HepG2 (cell line): ENCODE measurements around the gene MACROD2. TPM values are rescaled to one million over a fixed set of nuclear protein-coding genes. Genes with fewer than 3 reads are reported as not detected.
"Not testable (repeated sequence)": the region's sequence is repeated elsewhere in the genome, so short reads cannot be mapped to it uniquely, and the experiment has no call there.

Experiments used
- ATAC-seq: fragments of 200-7000 bp; cut with Tn5 transposase; 3 replicates; pipeline ENCODE4 v1.9.1; 2020; ENCODE audit warnings: mild to moderate bottlenecking, moderate library complexity
- BruUV-seq: library from RNA; stranded (reverse); fragments of 400-500 nt; replicated peaks from 2 replicates; lab custom pipeline; 2021; lab: Mats Ljungman, UMichigan
- CTCF ChIA-PET: fragments of 300-600 bp; formaldehyde crosslinking; extraction: SDS; loops from one replicate; lab custom pipeline; 2021; ENCODE audit warnings: low total read pairs, inconsistent platforms, low intra/inter-chr PET ratio; lab: Yijun Ruan, JAX
- POLR2A ChIA-PET: fragments of 350-600 bp; sonication (Branson Sonifier 250); formaldehyde crosslinking; loops from one replicate; lab custom pipeline; 2020; ENCODE audit warnings: antibody characterized with exemption, inconsistent platforms; lab: Yijun Ruan, JAX
- DNase-seq: peaks from one replicate; pipeline ENCODE4 v3.0.0-alpha.2; 2015; ENCODE audit warnings: low spot score
- FAIRE-seq: peaks from 3 replicates; lab custom pipeline; 2011; peaks lifted over from hg19 to GRCh38; lab: Jason Lieb, UNC
- H2AFZ ChIP-seq: one replicate; pipeline ENCODE4 v1.6.1; 2011; ENCODE audit warnings: low read length, inconsistent platforms
- H3K27ac ChIP-seq: fragments of 300-600 bp; 3 replicates; pipeline ENCODE4 v1.8.0; 2011; ENCODE audit warnings: mixed run types, mild to moderate bottlenecking, mixed read lengths, low read length, inconsistent platforms; ENCODE audit not compliant: insufficient read depth; ENCODE audit errors: extremely low read length
- H3K27me3 ChIP-seq, 2 experiments: fragments of 200-600 bp in 1 of 2; 2 replicates in 1 of 2; 3 replicates in 1 of 2; pipeline versions ENCODE4 v1.6.0 to v1.8.0; 2011; ENCODE audit warnings: low read length in 2 of 2, mild to moderate bottlenecking in 2 of 2, moderate library complexity in 2 of 2, inconsistent platforms in 1 of 2; ENCODE audit not compliant: insufficient read depth in 2 of 2, control insufficient read depth in 1 of 2
- H3K36me3 ChIP-seq, 2 experiments: fragments of 200-600 bp in 1 of 2; replicated peaks in 1 of 2; 2 replicates in 1 of 2; 3 replicates in 1 of 2; pipeline versions ENCODE4 v1.5.1 to v1.8.0; 2011; ENCODE audit warnings: low read length in 2 of 2, inconsistent platforms in 1 of 2; ENCODE audit not compliant: insufficient read depth in 2 of 2, control insufficient read depth in 1 of 2
- H3K4me1 ChIP-seq: 2 replicates; pipeline ENCODE4 v1.5.1; 2012; ENCODE audit warnings: low read length, inconsistent platforms; ENCODE audit not compliant: insufficient read depth
- H3K4me2 ChIP-seq: 2 replicates; pipeline ENCODE4 v1.6.0; 2011; ENCODE audit warnings: low read depth, low read length, inconsistent platforms
- H3K4me3 ChIP-seq, 3 experiments: fragments of 200-600 bp in 1 of 3; sonication (generic), shearing (Covaris generic) in 1 of 3; replicated peaks in 1 of 3; 2 replicates each; pipeline ENCODE4 v1.5.1; 2011 to 2016; ENCODE audit warnings: low read length in 3 of 3, inconsistent platforms in 2 of 3, low read depth in 2 of 3, mild to moderate bottlenecking in 2 of 3, control low read depth in 1 of 3, mixed read lengths in 1 of 3; ENCODE audit not compliant: insufficient read depth in 1 of 3
- H3K79me2 ChIP-seq: one replicate; pipeline ENCODE4 v1.6.1; 2011; ENCODE audit warnings: low read length, inconsistent platforms; ENCODE audit not compliant: insufficient read depth
- H3K9ac ChIP-seq: 2 replicates; pipeline ENCODE4 v1.6.0; 2011; ENCODE audit warnings: mild to moderate bottlenecking, low read depth, low read length, inconsistent platforms; ENCODE audit not compliant: insufficient read depth
- H3K9me3 ChIP-seq: 2 replicates; pipeline ENCODE4 v1.5.1; 2012; ENCODE audit warnings: mild to moderate bottlenecking, low read length
- H4K20me1 ChIP-seq: 2 replicates; pipeline ENCODE4 v1.6.0; 2011; ENCODE audit warnings: inconsistent platforms, mild to moderate bottlenecking, low read length, moderate library complexity; ENCODE audit not compliant: insufficient read depth
- ARID5B ChIP-seq: IDR thresholded peaks from 2 replicates; pipeline ENCODE4 v1.4.0; 2020; ENCODE audit warnings: mild to moderate bottlenecking, missing genetic modification reagents
- CEBPG ChIP-seq: IDR thresholded peaks from 2 replicates; pipeline ENCODE4 v1.6.1; 2016
- ELF1 ChIP-seq: sonication (generic); formaldehyde crosslinking; IDR thresholded peaks from 2 replicates; pipeline ENCODE4 v1.4.0; 2020; ENCODE audit warnings: missing genetic modification reagents
- FOXC1 ChIP-seq: sonication (generic); formaldehyde crosslinking; IDR thresholded peaks from 2 replicates; pipeline ENCODE4 v1.8.0; 2022; ENCODE audit warnings: mild to moderate bottlenecking, missing genetic modification reagents, borderline replicate concordance
- FOXP1 ChIP-seq, 2 experiments: fragments of 450-650 bp in 1 of 2; IDR thresholded peaks; 2 replicates each; pipeline ENCODE4 v1.6.1; 2017 to 2018; ENCODE audit warnings: antibody characterized with exemption in 1 of 2
- GABPB1 ChIP-seq: IDR thresholded peaks from 2 replicates; pipeline ENCODE4 v1.6.1; 2016; ENCODE audit warnings: mild to moderate bottlenecking, missing genetic modification reagents, moderate library complexity, missing compliant biosample characterization
- JUNB ChIP-seq: sonication (generic); formaldehyde crosslinking; IDR thresholded peaks from 2 replicates; pipeline ENCODE4 v1.8.0; 2022; ENCODE audit warnings: missing genetic modification reagents, mild to moderate bottlenecking, borderline replicate concordance
- NPAS2 ChIP-seq: sonication (generic); formaldehyde crosslinking; IDR thresholded peaks from 2 replicates; pipeline ENCODE4 v1.8.0; 2022; ENCODE audit warnings: mild to moderate bottlenecking, missing genetic modification reagents, borderline replicate concordance
- NRL ChIP-seq: sonication (generic); formaldehyde crosslinking; IDR thresholded peaks from 2 replicates; pipeline ENCODE4 v1.5.0; 2020; ENCODE audit warnings: missing genetic modification reagents, mild to moderate bottlenecking, moderate library complexity, borderline replicate concordance
- PATZ1 ChIP-seq: sonication (generic); formaldehyde crosslinking; IDR thresholded peaks from 2 replicates; pipeline ENCODE4 v1.4.0; 2020; ENCODE audit warnings: missing genetic modification reagents
- POGZ ChIP-seq: sonication (generic); formaldehyde crosslinking; IDR thresholded peaks from 2 replicates; pipeline ENCODE4 v1.4.0; 2020; ENCODE audit warnings: mild to moderate bottlenecking, missing genetic modification reagents
- SP5 ChIP-seq: IDR thresholded peaks from 2 replicates; pipeline ENCODE4 v1.6.1; 2016; ENCODE audit warnings: low read depth, borderline replicate concordance
- ZBTB7B ChIP-seq: sonication (generic); formaldehyde crosslinking; IDR thresholded peaks from 2 replicates; pipeline ENCODE4 v1.4.0; 2020; ENCODE audit warnings: missing genetic modification reagents
- ZNF180 ChIP-seq: sonication (generic); formaldehyde crosslinking; IDR thresholded peaks from 2 replicates; pipeline ENCODE4 v1.4.0; 2020; ENCODE audit warnings: low read depth, missing genetic modification reagents, borderline replicate concordance
- ZNF253 ChIP-seq: sonication (generic); formaldehyde crosslinking; IDR thresholded peaks from 2 replicates; pipeline ENCODE4 v1.8.0; 2022; ENCODE audit warnings: mild to moderate bottlenecking, missing genetic modification reagents, borderline replicate concordance
- ZNF512 ChIP-seq: sonication (generic); formaldehyde crosslinking; IDR thresholded peaks from 2 replicates; pipeline ENCODE4 v1.4.0; 2020; ENCODE audit warnings: mild to moderate bottlenecking, missing genetic modification reagents
- ZNF670 ChIP-seq: sonication (generic); formaldehyde crosslinking; IDR thresholded peaks from 2 replicates; pipeline ENCODE4 v1.8.0; 2022; ENCODE audit warnings: mild to moderate bottlenecking, missing genetic modification reagents, borderline replicate concordance
- WGBS: methylation state at CpG from one replicate; pipeline ENCODE4 v1.1.6; 2017; ENCODE audit warnings: low lambda C conversion rate; 5-methylcytosine and 5-hydroxymethylcytosine counted together
- in situ Hi-C: cut with HindIII; loops from 2 replicates; pipeline ENCODE4 v1.10.0; 2017; ENCODE audit warnings: low pct_unique_long_range_greater_than_20kb; ENCODE audit not compliant: extremely low pct_ligation_motif_present
- intact Hi-C: fragments of 100-400 bp; cut with micrococcal nuclease; formaldehyde crosslinking; loops from one replicate; pipeline ENCODE4 v1.10.0; 2022; ENCODE audit not compliant: unreplicated experiment
- polyA plus RNA-seq, 8 experiments: library from polyadenylated mRNA; depleted of rRNA in 3 of 8; stranded (reverse) in 7 of 8; unstranded in 1 of 8; fragments of >200 nt; fragmentation: Illumina TruSeq in 4 of 8; extraction: Trizol in 4 of 8; gene quantifications; 2 replicates each; pipeline versions ENCODE4 v1.2.1 to v1.2.3, GENCODE V29; 2011 to 2016; ENCODE audit warnings: low read depth in 4 of 8, missing spikeins in 1 of 8, mixed read lengths in 1 of 8; ENCODE audit not compliant: insufficient read depth in 1 of 8
- total RNA-seq, 5 experiments: library from RNA; depleted of rRNA; stranded (reverse); fragments of >200 nt; fragmentation: Illumina TruSeq; extraction: Trizol; gene quantifications; 2 replicates each; pipeline ENCODE4 v1.2.3, GENCODE V29; 2016; ENCODE audit warnings: low read depth in 1 of 5

Gene MACROD2
- total and polyA plus RNA-seq, 2 of the 13 experiments (the other 11 are each of a cell fraction or from before 2014, with no cell fraction given): 0.13 to 0.51 TPM

GRCh38 chr20:14266246-14266645, 270.9 kb downstream of the MACROD2 start (continued):
- TF ChIP-seq NPAS2 (CRISPR knock-in tag) (no peak), ZNF670 (CRISPR knock-in tag) (no peak), FOXP1 (IDR thresholded peaks at IDR 0.05) (no peak), FOXP1 (CRISPR knock-in tag; IDR thresholded peaks at IDR 0.05) (no peak), JUNB (CRISPR knock-in tag) (no peak), ZNF512 (CRISPR knock-in tag) (no peak), CEBPG (no peak), ELF1 (CRISPR knock-in tag) (no peak), FOXC1 (CRISPR knock-in tag) (no peak), ZNF253 (CRISPR knock-in tag) (no peak), ZNF180 (CRISPR knock-in tag) (no peak)

- H2AFZ ChIP-seq, BruUV-seq, H3K79me2 ChIP-seq, H3K4me1 ChIP-seq, H3K36me3 ChIP-seq, H3K27ac ChIP-seq, H3K27me3 ChIP-seq, DNase-seq, FAIRE-seq, CTCF ChIA-PET, intact Hi-C loops, in situ Hi-C loops, H4K20me1 ChIP-seq, H3K9me3 ChIP-seq, POLR2A ChIA-PET, H3K9ac ChIP-seq: not testable (repeated sequence)
- peak overlapping the region; percentile 34; the same call in 1 of the 2 replicates for H3K4me2 ChIP-seq
- ATAC-seq: 0 out of 3 replicates have a peak, but pooled peaks have one; percentile 26
- 0 out of 6 replicates have a peak overlapping the region, but pooled peaks of 1 of the 3 experiments have one; percentile 9 for H3K4me3 ChIP-seq
- 31% methylated on average over 9 of the region's 9 CpGs for WGBS
- TF ChIP-seq GABPB1 (CRISPR knock-in tag) (peak; percentile 57), POGZ (CRISPR knock-in tag) (0 out of 2 replicates have a peak, but pooled peaks have one; percentile 22), PATZ1 (0 out of 2 replicates have a peak, but pooled peaks have one; percentile 32), ARID5B (CRISPR knock-in tag) (peak; percentile 26; the same call in 1 of the 2 replicates), NRL (0 out of 2 replicates have a peak, but pooled peaks have one; percentile 26), SP5 (peak; percentile 52), ZBTB7B (CRISPR knock-in tag) (peak; percentile 36; the same call in 1 of the 2 replicates)
Observed at GRCh38 chr20:14270751-14271150, 275.4 kb downstream of the MACROD2 start.
